Adrenal gland (tissue), 5 donors: Measurements from ENCODE around the gene CRYBA1.
A peak's percentile ranks its signal among the peaks of the same experiment; 100 is the strongest.

Source experiments
- CTCF ChIP-seq, 6 experiments: fragments of 450-650 bp in 4 of 6; fragments of 200-600 bp in 2 of 6; sonication (generic) in 1 of 6; IDR thresholded peaks; 1 replicate in 5 of 6; 2 replicates in 1 of 6; pipeline versions ENCODE4 v1.5.1 to v1.8.0; 2016 to 2021; ENCODE audit warnings: antibody characterized with exemption in 6 of 6, mild to moderate bottlenecking in 2 of 6, moderate library complexity in 1 of 6
- POLR2A ChIP-seq, 2 donors: fragments of 450-650 bp; IDR thresholded peaks; one replicate each; pipeline ENCODE4 v1.6.1; 2017; ENCODE audit warnings: antibody characterized with exemption in 2 of 2, mild to moderate bottlenecking in 2 of 2, moderate library complexity in 1 of 2
- donor health status: DM: no; HTN: no; CAD: no.

- TF ChIP-seq CTCF (IDR thresholded peaks at IDR 0.05) (peak; percentile 35 to 83 (median 75)), POLR2A (IDR thresholded peaks at IDR 0.05) (no peak)
Observed at GRCh38 chr17:29291163-29291752, 44.6 kb downstream of the CRYBA1 start.
